Small intestine (tissue), 16 donors: ENCODE results near the gene ZKSCAN1. TPM values are rescaled to one million over a fixed set of nuclear protein-coding genes. Genes with fewer than 3 reads are reported as not detected.
"Not testable (repeated sequence)": the region's sequence is repeated elsewhere in the genome, so short reads cannot be mapped to it uniquely, and the experiment has no call there.

ENCODE experiments used
- DNase-seq, 2 donors: peaks; one replicate each; pipeline versions ENCODE4 v3.0.0 to v3.0.0-alpha.2; 2013
- FAIRE-seq: peaks from 2 replicates; lab custom pipeline; 2012; peaks lifted over from hg19 to GRCh38; lab: Jason Lieb, UNC
- H3K27ac ChIP-seq, 3 donors: one replicate each; pipeline ENCODE4 v1.5.1; 2013; ENCODE audit warnings: low read length in 2 of 3, mild to moderate bottlenecking in 2 of 3, control low read depth in 1 of 3, inconsistent platforms in 1 of 3, low read depth in 1 of 3, moderate library complexity in 1 of 3
- H3K27me3 ChIP-seq, 3 donors: one replicate each; pipeline ENCODE4 v1.6.1; 2013; ENCODE audit warnings: low read length in 3 of 3, inconsistent platforms in 1 of 3; ENCODE audit not compliant: control insufficient read depth in 3 of 3, insufficient read depth in 3 of 3
- H3K36me3 ChIP-seq, 3 donors: one replicate each; pipeline ENCODE4 v1.6.1; 2013; ENCODE audit warnings: low read length in 3 of 3, inconsistent platforms in 1 of 3, low read depth in 1 of 3, mild to moderate bottlenecking in 1 of 3, moderate library complexity in 1 of 3; ENCODE audit not compliant: control insufficient read depth in 3 of 3, insufficient read depth in 2 of 3
- H3K4me1 ChIP-seq, 3 donors: one replicate each; pipeline ENCODE4 v1.6.1; 2013; ENCODE audit warnings: low read length in 2 of 3, inconsistent platforms in 1 of 3, low read depth in 1 of 3, mild to moderate bottlenecking in 1 of 3, moderate library complexity in 1 of 3; ENCODE audit not compliant: control insufficient read depth in 3 of 3, insufficient read depth in 2 of 3
- H3K4me3 ChIP-seq, 3 donors: one replicate each; pipeline ENCODE4 v1.5.1; 2013; ENCODE audit warnings: low read length in 3 of 3, control low read depth in 1 of 3, inconsistent platforms in 1 of 3, low read depth in 1 of 3, mild to moderate bottlenecking in 1 of 3, moderate library complexity in 1 of 3
- H3K9me3 ChIP-seq, 2 donors: one replicate each; pipeline ENCODE4 v1.6.1; 2013; ENCODE audit warnings: low read depth in 1 of 2, low read length in 1 of 2; ENCODE audit not compliant: control insufficient read depth in 2 of 2, insufficient read depth in 1 of 2
- WGBS, 3 donors: extraction: QIAGEN DNeasy Blood & Tissue Kit; methylation state at CpG; one replicate each; pipeline ENCODE4 v1.1.7; 2013; 5-methylcytosine and 5-hydroxymethylcytosine counted together
- long read RNA-seq, 10 donors: transcript quantifications; one replicate each; lab custom pipeline, GENCODE V29; 2026
- polyA plus RNA-seq, 4 donors: library from polyadenylated mRNA; stranded (reverse) in 3 of 4; unstranded in 1 of 4; fragments of 200-250 nt in 3 of 4; fragments of 120-200 nt in 1 of 4; gene quantifications; one replicate each; pipeline versions ENCODE4 v1.2.1 to v1.2.3, GENCODE V29; 2013
- donor health status: healthy with polysubstance abuse.
- donor health status: control.
- donor health status: control.
- donor health status: Bipolar disorder and iron deficiency.
- donor health status: healthy.

Gene ZKSCAN1
- polyA plus RNA-seq, result 10 to 100 TPM; 10.8 to 47.8 (median 19.1) TPM
- long read RNA-seq, donor 1, full-length matches to known transcripts, result 8 of 24 reads
- long read RNA-seq, donor 1, partial matches to known transcripts, result 16 of 24 reads
- long read RNA-seq, donor 1, other reads (novel, unspliced or antisense), result 0 of 24 reads
- long read RNA-seq, donor 2, full-length matches to known transcripts, result 2 of 2 reads
- long read RNA-seq, donor 2, partial matches to known transcripts, result 0 of 2 reads
- long read RNA-seq, donor 2, other reads (novel, unspliced or antisense), result 0 of 2 reads
- long read RNA-seq, donor 3, full-length matches to known transcripts, result 3 of 3 reads
- long read RNA-seq, donor 3, partial matches to known transcripts, result 0 of 3 reads
- long read RNA-seq, donor 3, other reads (novel, unspliced or antisense), result 0 of 3 reads
- long read RNA-seq, donor 4, result 0 reads
- long read RNA-seq, donor 5, result 0 reads
- long read RNA-seq, donor 6, partial matches to known transcripts, result 0 of 1 reads
- long read RNA-seq, donor 6, other reads (novel, unspliced or antisense), result 0 of 1 reads
- long read RNA-seq, donor 7, full-length matches to known transcripts, result 5 of 5 reads
- long read RNA-seq, donor 7, partial matches to known transcripts, result 0 of 5 reads
- long read RNA-seq, donor 7, other reads (novel, unspliced or antisense), result 0 of 5 reads
- long read RNA-seq, donor 8, result 0 reads
- long read RNA-seq, donor 9, result 0 reads
- long read RNA-seq, donor 10, full-length matches to known transcripts, result 12 of 17 reads
- long read RNA-seq, donor 10, partial matches to known transcripts, result 5 of 17 reads
- long read RNA-seq, donor 10, other reads (novel, unspliced or antisense), result 0 of 17 reads

DNA sequence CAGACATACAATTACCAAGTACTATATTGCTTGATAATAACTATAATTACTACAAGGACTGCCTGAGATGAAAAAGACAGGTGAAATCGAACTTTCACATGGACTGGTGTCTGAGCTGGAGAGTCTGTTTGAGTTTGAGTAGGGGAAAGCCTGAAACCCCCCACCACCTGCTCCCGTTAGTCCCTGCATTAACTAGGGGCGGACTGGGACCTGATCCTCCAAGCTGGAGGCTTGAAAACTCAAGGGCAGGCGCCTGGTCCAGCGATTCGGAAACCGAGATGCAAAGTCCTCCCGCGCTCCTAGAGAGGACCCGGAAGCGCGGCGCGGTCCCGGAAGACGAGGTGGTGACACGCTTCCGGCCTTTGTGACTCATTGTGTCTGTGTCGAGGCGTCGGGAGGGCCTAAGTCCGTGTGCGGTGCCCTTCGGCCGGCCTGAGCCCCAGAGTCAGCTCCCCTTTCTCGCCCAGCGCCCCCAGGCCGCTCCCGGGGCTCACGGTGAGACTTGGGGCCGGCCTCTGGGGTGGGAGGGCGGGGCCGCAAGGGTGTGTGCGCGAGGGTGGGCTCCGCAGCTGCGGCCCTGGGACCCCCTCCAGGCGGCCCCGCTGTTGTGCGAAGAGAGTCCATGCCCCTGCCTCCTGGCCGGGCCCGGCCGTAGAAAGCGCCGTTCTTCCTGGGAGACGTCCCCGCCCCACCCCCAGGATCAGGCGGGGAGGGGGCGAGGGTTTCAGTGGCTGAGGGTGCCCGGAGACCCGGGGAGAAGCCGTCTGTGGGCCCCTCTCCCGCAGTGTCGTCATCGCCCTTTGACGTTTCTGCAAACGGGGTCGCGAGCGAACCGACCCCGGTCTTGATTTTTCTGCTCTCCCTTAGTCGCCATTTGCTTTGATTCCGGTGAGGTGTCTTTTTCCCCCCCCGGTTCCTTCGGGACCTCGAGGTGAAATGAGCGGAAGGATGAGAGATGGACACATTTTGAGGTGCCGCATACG, at the start of gene ZKSCAN1:
Gene ZKSCAN1 (plus strand): TSS at position 365 of the 983 bp plus-strand sequence. CDS start 7,911 bp downstream, outside the sequence.
- WGBS, 3 donors, result 0 to 1% (median 1%) methylated on average over 53 to 70 of the region's 70 CpGs
- FAIRE-seq (no peak), DNase-seq (peak; percentile 96 to 98)
- no peaks in the 10 kb centered on the region for H3K27me3 ChIP-seq
- peak within 1 kb of the TSS; percentile 85 to 97 (median 96) for H3K27ac ChIP-seq
- peak within 1 kb of the TSS; percentile 70 to 97 (median 97) for H3K4me3 ChIP-seq
- H3K9me3 ChIP-seq, result no peaks in the 10 kb centered on the region
- H3K4me1 ChIP-seq, result peaks cover 0 to 19% (median 5%) of the 10 kb centered on the region in 3 donors
- H3K36me3 ChIP-seq, result peaks cover 0 to 21% (median 0%) of the 10 kb centered on the region in 3 donors

DNA sequence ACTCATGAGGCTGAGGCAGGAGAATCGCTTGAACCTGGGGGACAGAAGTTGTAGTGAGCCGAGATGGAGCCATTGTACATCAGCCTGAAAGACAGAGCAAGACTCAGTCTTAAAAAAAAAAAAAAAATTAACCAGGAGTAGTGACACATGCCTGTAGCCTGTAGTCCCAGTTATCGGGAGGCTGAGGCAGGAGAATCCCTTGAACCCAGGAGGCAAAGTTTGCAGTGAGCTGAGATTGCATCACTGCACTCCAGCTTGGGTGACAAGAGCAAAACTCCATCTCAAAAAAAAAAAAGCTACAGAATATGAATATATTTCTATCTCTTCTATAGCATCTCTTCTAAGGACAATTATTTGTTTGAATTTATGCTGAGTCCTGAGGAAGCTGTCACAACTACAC, 46.1 kb upstream of the ZKSCAN1 start:
- no peak for DNase-seq
- WGBS, 3 donors, result 93 to 96% (median 94%) methylated on average over 3 of the region's 3 CpGs
- no peak for FAIRE-seq

DNA sequence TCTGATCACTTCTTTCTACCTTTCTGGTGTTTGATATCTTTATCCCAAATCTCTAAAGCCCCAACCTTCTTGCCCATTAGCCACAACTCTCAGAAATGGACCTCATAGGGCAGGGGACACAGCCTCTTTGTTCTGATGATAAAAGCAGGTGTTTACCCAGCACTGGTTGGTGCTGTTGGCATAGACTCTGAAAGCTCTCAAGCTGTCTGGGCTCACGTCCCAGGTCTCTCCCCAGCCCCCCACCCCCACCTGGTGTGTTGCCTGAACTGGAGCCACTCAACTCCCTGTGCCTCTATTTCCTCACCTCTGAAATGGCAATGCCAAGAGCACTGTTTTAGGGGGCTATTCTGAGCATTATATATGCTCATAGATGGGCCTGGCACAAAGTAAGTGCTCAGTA, 45.6 kb upstream of the ZKSCAN1 start:
- H3K4me3 ChIP-seq, H3K36me3 ChIP-seq, DNase-seq, H3K27ac ChIP-seq, H3K9me3 ChIP-seq, H3K27me3 ChIP-seq, H3K4me1 ChIP-seq, FAIRE-seq: not testable (repeated sequence)
- 0 to 16% (median 6%) methylated on average over 1 of the region's 1 CpG for whole genome bisulfite sequencing, 3 donors

More for the DNA sequence above, 46.1 kb upstream of the ZKSCAN1 start:
- Histone ChIP-seq H3K27me3 (peaks cover 0 to 2% (median 0%) of the 10 kb centered on the region in 3 donors), H3K9me3 (no peaks in the 10 kb centered on the region), H3K36me3 (no peaks in the 10 kb centered on the region), H3K4me1 (no peaks in the 10 kb centered on the region), H3K4me3 (no peak overlapping the region), H3K27ac (no peak overlapping the region)

DNA sequence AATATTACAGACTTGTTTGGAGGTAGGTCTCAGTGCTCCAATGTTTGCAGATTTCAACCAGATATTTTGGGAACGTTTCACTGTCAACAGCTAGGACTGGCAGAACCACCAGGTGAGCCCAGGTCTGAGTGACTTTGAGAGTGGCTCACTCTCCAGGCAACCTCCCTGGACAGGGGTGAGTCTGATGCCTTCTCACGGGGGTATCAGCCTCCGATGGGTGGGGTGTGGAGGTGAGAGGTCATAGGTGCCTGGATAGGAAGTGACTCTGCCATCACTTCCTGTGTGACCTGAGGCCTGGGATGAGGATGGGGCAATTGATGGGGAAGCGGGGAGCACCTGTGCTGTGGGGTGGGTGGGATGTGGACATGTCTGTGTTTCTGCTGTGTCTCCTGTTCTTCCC, 44.2 kb upstream of the ZKSCAN1 start:
- FAIRE-seq, result no peak

DNA sequence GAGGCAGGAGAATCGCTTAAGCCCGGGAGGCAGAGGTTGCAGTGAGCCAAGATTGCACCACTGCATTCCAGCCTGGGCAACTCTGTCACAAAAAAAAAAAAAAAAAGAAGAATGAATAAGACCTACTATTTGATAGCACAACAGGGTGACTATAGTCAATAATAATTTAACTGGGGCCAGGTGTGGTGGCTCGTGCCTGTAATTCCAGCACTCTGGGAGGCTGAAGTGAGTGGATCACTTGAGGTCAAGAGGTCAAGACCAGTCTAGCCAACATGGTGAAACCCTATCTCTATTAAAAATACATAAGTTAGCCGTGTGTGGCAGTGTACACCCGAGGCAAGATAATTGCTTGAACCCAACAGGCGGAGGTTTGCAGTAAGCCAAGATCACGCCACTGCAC, 41.6 kb upstream of the ZKSCAN1 start:
- H3K4me3 ChIP-seq, FAIRE-seq, H3K9me3 ChIP-seq, H3K36me3 ChIP-seq, H3K4me1 ChIP-seq, H3K27ac ChIP-seq, H3K27me3 ChIP-seq, DNase-seq: not testable (repeated sequence)
- WGBS, 3 donors, result 66 to 84% (median 79%) methylated on average over 7 of the region's 7 CpGs

More for the DNA sequence above, 44.2 kb upstream of the ZKSCAN1 start:
- WGBS, 3 donors, result 70 to 74% (median 73%) methylated on average over 4 of the region's 4 CpGs
- Histone ChIP-seq H3K36me3 (no peaks in the 10 kb centered on the region), H3K27me3 (no peaks in the 10 kb centered on the region), H3K4me3 (no peak overlapping the region), H3K27ac (no peak overlapping the region), H3K9me3 (no peaks in the 10 kb centered on the region), H3K4me1 (no peaks in the 10 kb centered on the region)
- no peak for DNase-seq

- no peak for FAIRE-seq
- no peaks in the 10 kb centered on the region for H3K9me3 ChIP-seq
- H3K4me1 ChIP-seq, result no peaks in the 10 kb centered on the region
- H3K36me3 ChIP-seq, result no peaks in the 10 kb centered on the region
- H3K27ac ChIP-seq, result no peak overlapping the region
- WGBS, 3 donors, result 72 to 84% (median 84%) methylated on average over 1 of the region's 1 CpG
- H3K4me3 ChIP-seq, result no peak overlapping the region
- H3K27me3 ChIP-seq, result no peaks in the 10 kb centered on the region
- DNase-seq, result no peak
These were observed 40.7 kb upstream of the ZKSCAN1 start for GRCh38 chr7:99974681-99975080.

GRCh38 chr7:99975782-99976521, 39.4 kb upstream of the ZKSCAN1 start, which contains the start of gene AZGP1:
AZGP1 (minus strand) TSS chr7:99976031; CDS start chr7:99976020, 11 bp downstream.
- Histone ChIP-seq H3K4me3 (no peak within 1 kb of the TSS), H3K9me3 (no peaks in the 10 kb centered on the region), H3K36me3 (no peaks in the 10 kb centered on the region), H3K27ac (peak within 1 kb of the TSS in 1 of 3 donors; percentile 68), H3K27me3 (no peaks in the 10 kb centered on the region), H3K4me1 (no peaks in the 10 kb centered on the region)
- FAIRE-seq (no peak), DNase-seq (peak; percentile 76 to 95)
- WGBS, 3 donors, result 17 to 50% (median 29%) methylated on average over 5 of the region's 5 CpGs
